GM18907 (cell line): ENCODE results near the gene TBL1X.
A peak's percentile ranks its signal among the peaks of the same experiment; 100 is the strongest.

Experiments used
- ATAC-seq: cut with Tn5 transposase; IDR thresholded peaks from one replicate; pipeline ENCODE4 v1.9.1; 2021; ENCODE audit warnings: mild to moderate bottlenecking, moderate library complexity; ENCODE audit not compliant: unreplicated experiment

Gene TBL1X

GRCh38 chrX:9614016-9614415 lies 149.2 kb downstream of the TBL1X start:
- ATAC-seq = no peak

- no peak for ATAC-seq
These were observed 154.3 kb downstream of the TBL1X start for GRCh38 chrX:9619133-9619532.

GRCh38 chrX:9619581-9619980 lies 154.7 kb downstream of the TBL1X start:
- no peak for ATAC-seq

- no peak for ATAC-seq
These were observed 157.3 kb downstream of the TBL1X start for GRCh38 chrX:9622128-9622527.

- no peak for ATAC-seq
These were observed 161.5 kb downstream of the TBL1X start for GRCh38 chrX:9626379-9626778.

GRCh38 chrX:9627922-9628321 lies 163.1 kb downstream of the TBL1X start:
- no peak for ATAC-seq

GRCh38 chrX:9628779-9629493 lies 164.1 kb downstream of the TBL1X start:
- ATAC-seq = no peak

GRCh38 chrX:9634551-9634950 lies 169.7 kb downstream of the TBL1X start:
- no peak for ATAC-seq

- no peak for ATAC-seq
These were observed 170.5 kb downstream of the TBL1X start for GRCh38 chrX:9635368-9635767.

GRCh38 chrX:9635803-9636202 lies 170.9 kb downstream of the TBL1X start:
- no peak for ATAC-seq

GRCh38 chrX:9638871-9639270 lies 174.0 kb downstream of the TBL1X start:
- no peak for ATAC-seq

- ATAC-seq = no peak
These were observed 177.6 kb downstream of the TBL1X start for GRCh38 chrX:9642270-9642995.

GRCh38 chrX:9643807-9644206 lies 178.9 kb downstream of the TBL1X start:
- no peak for ATAC-seq

GRCh38 chrX:9644335-9644734 lies 179.5 kb downstream of the TBL1X start:
- peak; percentile 96 for ATAC-seq

GRCh38 chrX:9646471-9647224 lies 181.8 kb downstream of the TBL1X start:
- no peak for ATAC-seq

- ATAC-seq = no peak
These were observed 182.6 kb downstream of the TBL1X start for GRCh38 chrX:9647431-9647830.

GRCh38 chrX:9650091-9650490 lies 185.2 kb downstream of the TBL1X start:
- ATAC-seq = no peak

- no peak for ATAC-seq
These were observed 186.9 kb downstream of the TBL1X start for GRCh38 chrX:9651737-9652136.

- ATAC-seq = no peak
These were observed 190.1 kb downstream of the TBL1X start for GRCh38 chrX:9654929-9655328.

GRCh38 chrX:9656277-9656676 lies 191.4 kb downstream of the TBL1X start:
- ATAC-seq = no peak

- no peak for ATAC-seq
These were observed 192.0 kb downstream of the TBL1X start for GRCh38 chrX:9656871-9657270.
